Measurements from ENCODE around the gene IL22. TPM values are rescaled to one million over a fixed set of nuclear protein-coding genes. Genes with fewer than 3 reads are reported as not detected.

IL22 gene
- total and polyA plus RNA-seq, 2 donors (not counting 1 experiment from before 2014, with no cell fraction given): not detected

DNA sequence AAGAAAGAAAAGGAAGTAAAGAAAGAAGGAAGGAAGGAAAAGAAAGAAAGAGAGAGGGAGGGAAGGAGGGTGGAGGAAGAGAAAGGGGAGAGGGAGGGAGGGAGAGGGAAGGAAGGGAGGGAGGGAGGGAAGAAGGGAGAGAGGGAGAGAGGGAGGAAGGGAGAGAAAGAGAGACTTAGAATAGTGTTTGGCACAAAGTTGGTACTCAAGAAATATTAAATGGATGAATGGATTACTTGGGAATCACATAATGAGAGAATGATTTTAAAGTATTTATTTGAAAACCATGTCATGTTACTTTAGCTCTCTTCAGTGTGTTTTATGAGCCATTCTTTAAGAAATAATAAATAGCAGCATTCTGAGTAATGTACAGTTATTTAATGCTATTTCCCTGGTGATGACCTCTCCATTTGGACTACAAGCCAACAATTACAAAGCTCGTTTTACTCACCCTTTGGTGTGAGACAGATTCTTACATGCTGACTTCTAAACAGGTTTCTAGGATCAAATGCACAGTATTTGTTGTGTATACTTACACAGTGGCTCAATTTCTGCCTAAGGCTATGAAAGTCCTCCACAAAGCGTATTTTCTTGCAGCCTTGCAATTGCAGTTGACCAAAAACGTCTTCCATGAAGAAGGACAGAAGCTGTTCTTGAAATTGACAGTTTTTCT is 28.7 kb downstream of the IL22 start:
- POLR2A ChIA-PET: no interaction called here
- CTCF ChIA-PET: interaction anchor here (1.3 to 5.3 kb wide), 6 partner anchors 11 to 96 kb away, joined by 4 to 116 read pairs (median 22); no protein-coding TSS in a partner anchor
- no peaks in the 10 kb centered on the region for H3K9me3 ChIP-seq (ENCODE audit: control extremely low read depth in 1 of 3, control insufficient read depth in 2 of 3, insufficient read depth in 1 of 3, low read length in 2 of 3)
- no peaks in the 10 kb centered on the region for H3K36me3 ChIP-seq (replicated peaks in 1 of 2; ENCODE audit: control extremely low read depth in 1 of 2, control insufficient read depth in 1 of 2, extremely low read depth in 1 of 2, insufficient read depth in 2 of 2, low read length in 1 of 2)
- intact Hi-C loops (cut with micrococcal nuclease): loop anchor here (10.0 kb wide), 1 partner anchor 580 kb away; the partner anchor contains the start of gene MDM2
- H3K4me1 ChIP-seq (ENCODE audit: control insufficient read depth in 2 of 2, insufficient read depth in 2 of 2, low read length in 2 of 2): peaks cover 6 to 7% of the 10 kb centered on the region in 2 donors
- no peak overlapping the region for H3K4me3 Mint-ChIP-seq
- DNase-seq (no peak), ATAC-seq (ENCODE audit: low read depth) (no peak)
- no peaks in the 10 kb centered on the region for H3K27me3 ChIP-seq (replicated peaks in 1 of 4; ENCODE audit: control extremely low read depth in 1 of 4, control insufficient read depth in 3 of 4, insufficient read depth in 4 of 4, low read length in 3 of 4)
- H2AFZ ChIP-seq (ENCODE audit: insufficient read depth, low read depth, low read length, poor library complexity, severe bottlenecking): no peak overlapping the region
- no peak overlapping the region for H3K27ac ChIP-seq (ENCODE audit: low read length in 2 of 2)
- no peaks in the 10 kb centered on the region for H3K9me3 Mint-ChIP-seq (ENCODE audit: insufficient read depth)
- no peak overlapping the region for H3K4me2 ChIP-seq (replicated peaks; ENCODE audit: low read depth, low read length, poor library complexity, severe bottlenecking)
- no peak overlapping the region for H3K27ac Mint-ChIP-seq
- H4K20me1 ChIP-seq (ENCODE audit: control insufficient read depth, insufficient read depth, low read length, poor library complexity, severe bottlenecking): no peaks in the 10 kb centered on the region
- no peaks in the 10 kb centered on the region for H3K79me2 ChIP-seq (ENCODE audit: control insufficient read depth, insufficient read depth, low read length)
- no peak overlapping the region for H3K9ac ChIP-seq (ENCODE audit: low read length)
- no peak overlapping the region for H3K4me3 ChIP-seq (ENCODE audit: control extremely low read depth in 1 of 5, extremely low read depth in 1 of 5, insufficient read depth in 1 of 5, low read depth in 2 of 5, low read length in 4 of 5)
- 100% methylated on average over 1 of the region's 3 CpGs for WGBS (ENCODE audit: insufficient coverage)
- peaks cover 9% of the 10 kb centered on the region for H3K27me3 Mint-ChIP-seq
- TF ChIP-seq, protein P1, sequence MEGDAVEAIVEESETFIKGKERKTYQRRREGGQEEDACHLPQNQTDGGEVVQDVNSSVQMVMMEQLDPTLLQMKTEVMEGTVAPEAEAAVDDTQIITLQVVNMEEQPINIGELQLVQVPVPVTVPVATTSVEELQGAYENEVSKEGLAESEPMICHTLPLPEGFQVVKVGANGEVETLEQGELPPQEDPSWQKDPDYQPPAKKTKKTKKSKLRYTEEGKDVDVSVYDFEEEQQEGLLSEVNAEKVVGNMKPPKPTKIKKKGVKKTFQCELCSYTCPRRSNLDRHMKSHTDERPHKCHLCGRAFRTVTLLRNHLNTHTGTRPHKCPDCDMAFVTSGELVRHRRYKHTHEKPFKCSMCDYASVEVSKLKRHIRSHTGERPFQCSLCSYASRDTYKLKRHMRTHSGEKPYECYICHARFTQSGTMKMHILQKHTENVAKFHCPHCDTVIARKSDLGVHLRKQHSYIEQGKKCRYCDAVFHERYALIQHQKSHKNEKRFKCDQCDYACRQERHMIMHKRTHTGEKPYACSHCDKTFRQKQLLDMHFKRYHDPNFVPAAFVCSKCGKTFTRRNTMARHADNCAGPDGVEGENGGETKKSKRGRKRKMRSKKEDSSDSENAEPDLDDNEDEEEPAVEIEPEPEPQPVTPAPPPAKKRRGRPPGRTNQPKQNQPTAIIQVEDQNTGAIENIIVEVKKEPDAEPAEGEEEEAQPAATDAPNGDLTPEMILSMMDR (IDR thresholded peaks at IDR 0.05): no peak
- TF ChIP-seq EZH2 (IDR thresholded peaks at IDR 0.05; ENCODE audit: borderline replicate concordance, insufficient read depth, low read depth, low read length, poor library complexity, severe bottlenecking): no peak
- peaks cover 6% of the 10 kb centered on the region for H3K4me1 Mint-ChIP-seq

- DNase-seq (peak; percentile 85), ATAC-seq (ENCODE audit: low read depth) (peak; percentile 97)
- peaks cover 6 to 7% of the 10 kb centered on the region in 2 donors for H3K4me1 ChIP-seq (ENCODE audit: control insufficient read depth in 2 of 2, insufficient read depth in 2 of 2, low read length in 2 of 2)
- Mint-ChIP-seq H3K4me3 (peak overlapping the region; percentile 66), H3K9me3 (ENCODE audit: insufficient read depth) (no peaks in the 10 kb centered on the region), H3K4me1 (peaks cover 6% of the 10 kb centered on the region), H3K27ac (no peak overlapping the region), H3K27me3 (peaks cover 9% of the 10 kb centered on the region)
- no peak overlapping the region for H3K4me3 ChIP-seq (ENCODE audit: control extremely low read depth in 1 of 5, extremely low read depth in 1 of 5, insufficient read depth in 1 of 5, low read depth in 2 of 5, low read length in 4 of 5)
- no peak overlapping the region for H3K9ac ChIP-seq (ENCODE audit: low read length)
- ChIA-PET POLR2A (no interaction called here), CTCF (interaction anchor here (0.7 to 5.3 kb wide), 32 partner anchors 9 to 870 kb away, joined by 3 to 116 read pairs (median 4); partner anchors contain the start of gene IL22)
- peak overlapping the region; percentile 59 for H3K4me2 ChIP-seq (replicated peaks; ENCODE audit: low read depth, low read length, poor library complexity, severe bottlenecking)
- TF ChIP-seq EZH2 (IDR thresholded peaks at IDR 0.05; ENCODE audit: borderline replicate concordance, insufficient read depth, low read depth, low read length, poor library complexity, severe bottlenecking): no peak
- TF ChIP-seq, protein P1 (IDR thresholded peaks at IDR 0.05): peak; percentile 87
- H2AFZ ChIP-seq (ENCODE audit: insufficient read depth, low read depth, low read length, poor library complexity, severe bottlenecking): peak overlapping the region; percentile 73
- no peaks in the 10 kb centered on the region for H3K79me2 ChIP-seq (ENCODE audit: control insufficient read depth, insufficient read depth, low read length)
- no peaks in the 10 kb centered on the region for H3K27me3 ChIP-seq (replicated peaks in 1 of 4; ENCODE audit: control extremely low read depth in 1 of 4, control insufficient read depth in 3 of 4, insufficient read depth in 4 of 4, low read length in 3 of 4)
- no peaks in the 10 kb centered on the region for H3K36me3 ChIP-seq (replicated peaks in 1 of 2; ENCODE audit: control extremely low read depth in 1 of 2, control insufficient read depth in 1 of 2, extremely low read depth in 1 of 2, insufficient read depth in 2 of 2, low read length in 1 of 2)
- intact Hi-C loops (cut with micrococcal nuclease): loop anchor here (1.0 to 10.0 kb wide), 4 partner anchors 18 to 582 kb away; partner anchors contain the start of gene MDM2
- H4K20me1 ChIP-seq (ENCODE audit: control insufficient read depth, insufficient read depth, low read length, poor library complexity, severe bottlenecking): no peaks in the 10 kb centered on the region
- WGBS (ENCODE audit: insufficient coverage): 0% methylated on average over 5 of the region's 12 CpGs
- no peak overlapping the region for H3K27ac ChIP-seq (ENCODE audit: low read length in 2 of 2)
- no peaks in the 10 kb centered on the region for H3K9me3 ChIP-seq (ENCODE audit: control extremely low read depth in 1 of 3, control insufficient read depth in 2 of 3, insufficient read depth in 1 of 3, low read length in 2 of 3)
These were observed 30.2 kb downstream of the IL22 start for GRCh38 chr12:68223067-68223747.
